Germinal center (tissue), 1 donor: Measurements from ENCODE around the gene LAMA1.

Experiments
- DNase-seq: peaks from one replicate; pipeline ENCODE4 v3.0.0; 2012; ENCODE audit warnings: mixed read lengths, low spot score

Gene LAMA1

DNA sequence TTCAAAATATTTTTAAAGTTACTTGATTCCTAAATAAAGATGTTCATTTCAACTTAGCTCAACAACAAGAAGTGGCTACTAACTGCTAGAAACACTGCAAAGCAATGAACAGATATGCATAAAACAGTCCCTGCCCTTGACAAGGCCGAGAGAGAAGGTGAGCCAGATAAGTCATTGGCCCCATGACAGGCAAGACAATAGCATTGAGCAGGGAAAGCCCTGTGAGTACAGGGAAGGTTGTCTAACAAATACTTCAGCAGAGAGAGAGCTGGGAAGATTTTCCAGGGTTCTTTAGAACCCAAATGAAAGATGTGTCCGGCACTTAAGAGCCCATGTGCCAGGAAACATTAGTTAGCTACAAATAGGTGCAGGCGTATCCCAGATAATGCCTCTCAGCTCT, 4.7 kb downstream of the LAMA1 start:
- DNase-seq, result no peak

DNA sequence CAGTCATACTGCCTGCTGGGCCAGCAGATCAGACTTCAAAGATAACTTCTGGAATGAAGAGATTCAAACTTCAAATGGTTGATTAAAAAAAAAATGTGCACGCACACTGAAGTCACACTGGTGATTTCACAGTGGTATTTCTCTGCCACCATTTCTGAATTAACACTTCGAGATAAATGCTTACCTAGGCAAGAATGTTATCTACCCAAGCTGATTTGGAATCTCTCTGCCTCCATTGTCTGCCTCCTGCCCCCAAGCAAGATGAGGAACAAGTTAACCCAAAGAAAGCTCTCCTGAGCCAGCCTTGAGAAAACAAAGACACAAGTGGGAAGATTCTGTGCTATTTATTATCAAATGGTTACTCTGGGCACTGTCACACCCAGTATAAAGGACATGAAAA, 6.5 kb downstream of the LAMA1 start:
- DNase-seq, result no peak

DNA sequence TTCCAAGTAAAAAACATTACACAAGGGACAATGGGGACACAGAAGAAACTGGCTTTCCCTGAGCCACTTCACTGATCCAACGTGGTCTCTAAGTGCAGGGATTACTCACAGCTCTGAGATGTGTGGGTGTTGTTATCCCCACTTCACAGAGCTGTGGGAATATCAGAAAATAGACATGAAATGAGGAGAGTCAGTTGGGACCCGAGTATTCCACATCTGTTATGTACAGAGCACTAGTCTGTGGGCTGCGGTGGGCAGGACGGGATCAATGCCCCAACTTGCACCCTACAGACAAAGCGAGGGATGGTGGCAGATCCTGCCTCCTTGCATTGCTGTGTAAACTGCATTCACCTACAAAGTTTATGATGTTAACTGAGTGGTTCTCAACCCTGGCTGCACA, 11.7 kb downstream of the LAMA1 start:
- no peak for DNase-seq

DNA sequence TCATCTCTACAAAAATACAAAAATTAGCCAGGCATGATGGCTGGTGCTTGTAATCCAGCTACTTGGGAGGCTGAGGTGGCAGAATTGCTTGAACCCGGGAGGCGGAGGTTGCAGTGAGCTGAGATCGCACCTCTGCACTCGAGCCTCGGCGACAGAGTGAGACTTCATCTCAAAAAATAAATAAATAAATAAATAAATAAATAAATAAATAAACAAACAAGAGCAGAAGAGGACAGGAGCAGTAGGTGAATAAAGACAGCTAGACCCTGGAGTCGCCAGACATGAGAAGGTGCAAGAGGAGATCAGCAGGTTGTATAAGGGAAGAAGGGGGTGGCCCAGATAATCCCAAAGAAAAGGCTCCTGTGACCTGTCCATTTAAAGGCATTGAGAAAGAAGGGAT, 12.3 kb downstream of the LAMA1 start:
- DNase-seq, result no peak

DNA sequence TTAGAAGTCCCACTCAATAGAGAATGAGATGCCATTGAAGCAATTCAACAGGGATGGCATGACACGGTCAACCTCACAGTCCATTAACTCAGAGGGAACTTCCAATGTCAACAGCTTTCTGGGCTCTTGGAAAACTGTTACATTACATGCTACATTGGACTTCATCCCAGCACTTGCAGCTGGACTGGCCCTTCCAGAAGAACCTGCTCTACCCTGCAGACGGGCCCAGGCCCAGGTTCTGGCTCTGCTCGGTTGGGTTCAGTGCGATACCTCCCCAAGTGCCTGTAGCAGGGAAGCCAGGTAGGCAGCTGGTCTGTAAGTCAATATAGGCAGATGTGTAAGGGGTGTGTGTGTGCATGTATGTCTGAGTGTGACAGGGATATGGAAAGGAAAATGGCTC, 12.9 kb downstream of the LAMA1 start:
- no peak for DNase-seq

DNA sequence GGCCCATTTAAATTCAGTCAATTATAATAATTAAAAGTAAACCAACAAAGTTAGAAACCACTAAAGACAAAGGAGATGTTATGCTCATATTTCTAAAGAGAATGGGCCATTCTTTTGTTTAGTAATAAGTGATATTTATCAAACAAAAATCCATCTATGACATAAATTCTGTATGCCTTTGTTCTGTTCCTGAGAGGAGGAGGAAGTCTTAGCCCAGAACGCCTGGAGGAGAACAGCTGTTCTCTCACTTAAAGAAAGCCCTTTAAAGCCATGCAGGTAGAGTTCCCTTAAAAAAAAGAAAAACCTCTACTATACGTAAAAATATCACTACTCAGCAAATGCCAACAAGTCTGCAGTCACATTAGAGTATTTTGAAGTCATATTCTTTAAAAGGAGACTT, 15.5 kb downstream of the LAMA1 start:
- no peak for DNase-seq

DNA sequence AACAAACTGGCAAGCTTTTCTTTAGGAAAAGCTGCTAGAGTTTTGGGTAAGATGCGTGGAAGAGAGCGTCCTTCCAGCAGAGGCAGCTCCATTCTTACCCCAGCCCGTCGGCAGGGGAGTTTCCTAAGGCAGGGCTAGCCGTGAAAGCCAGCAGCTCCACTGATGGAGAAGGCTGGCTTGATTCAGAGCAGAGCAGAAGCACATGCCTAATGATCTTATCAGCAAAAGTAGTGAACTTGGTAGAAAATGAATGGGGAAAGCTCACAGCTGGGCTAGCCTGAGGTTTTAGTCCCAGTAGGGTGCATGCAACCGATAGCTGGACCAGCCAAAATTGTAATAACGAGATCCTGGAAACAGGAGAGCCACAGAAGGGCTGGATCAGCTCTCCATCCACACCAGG, 20.8 kb downstream of the LAMA1 start:
- no peak for DNase-seq

DNA sequence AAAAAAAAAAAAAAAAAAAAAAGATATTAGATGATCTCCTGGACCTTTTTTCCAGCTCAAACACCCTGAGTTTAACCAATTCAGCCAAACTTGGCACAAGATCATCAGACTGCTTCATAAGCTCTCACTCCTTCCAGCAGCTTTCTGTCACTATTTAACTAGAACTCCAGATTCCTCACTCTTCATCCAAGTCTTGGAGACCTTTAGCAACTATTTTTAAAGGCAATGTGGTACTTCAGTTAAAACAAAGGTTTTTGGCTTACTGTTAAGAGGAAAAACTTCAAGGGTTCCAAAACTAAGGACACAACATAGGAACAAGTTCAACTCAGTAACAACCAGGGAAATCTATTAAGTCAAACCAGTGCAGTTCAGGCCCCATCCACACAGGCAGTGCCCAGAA, 23.2 kb downstream of the LAMA1 start:
- DNase-seq, result no peak

DNA sequence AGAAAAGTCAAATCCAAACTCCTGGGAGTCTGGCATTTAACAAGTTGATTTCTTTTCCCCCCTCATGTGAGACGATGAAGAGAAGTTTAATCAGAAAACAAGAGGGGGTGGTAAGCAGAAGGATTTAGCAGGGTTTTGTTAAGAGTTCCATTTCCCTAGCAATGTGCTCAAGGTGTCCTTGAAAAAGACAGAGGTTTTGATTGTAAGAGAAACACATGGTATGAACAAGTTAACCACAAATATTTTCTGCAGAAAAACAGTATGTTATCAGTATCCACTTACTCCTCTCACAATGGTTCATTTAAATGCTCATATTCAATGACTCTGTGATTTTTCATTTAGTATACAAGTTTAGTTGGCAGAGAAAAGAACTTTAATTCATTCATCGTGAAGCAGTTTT, 26.8 kb downstream of the LAMA1 start:
- DNase-seq, result no peak

DNA sequence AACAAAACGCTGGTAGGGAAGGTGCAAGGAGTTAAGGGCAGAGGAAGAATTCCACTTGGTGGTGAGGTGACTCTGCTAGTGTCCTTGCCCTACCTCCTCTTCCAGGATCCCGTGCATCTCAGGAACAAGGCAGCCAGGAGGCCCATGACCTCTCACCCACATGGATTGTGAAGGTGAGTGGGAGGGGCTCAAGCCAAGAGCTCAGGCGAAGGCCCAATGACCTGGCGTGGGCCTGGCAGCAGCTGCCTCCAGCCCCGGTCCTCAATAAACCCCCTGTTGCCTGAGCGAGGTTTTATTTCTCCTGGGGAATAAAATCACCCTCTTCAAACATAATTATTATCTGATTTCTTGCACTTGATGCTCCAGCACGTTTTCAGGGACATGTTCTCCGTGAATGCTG, 28.2 kb downstream of the LAMA1 start:
- no peak for DNase-seq

DNA sequence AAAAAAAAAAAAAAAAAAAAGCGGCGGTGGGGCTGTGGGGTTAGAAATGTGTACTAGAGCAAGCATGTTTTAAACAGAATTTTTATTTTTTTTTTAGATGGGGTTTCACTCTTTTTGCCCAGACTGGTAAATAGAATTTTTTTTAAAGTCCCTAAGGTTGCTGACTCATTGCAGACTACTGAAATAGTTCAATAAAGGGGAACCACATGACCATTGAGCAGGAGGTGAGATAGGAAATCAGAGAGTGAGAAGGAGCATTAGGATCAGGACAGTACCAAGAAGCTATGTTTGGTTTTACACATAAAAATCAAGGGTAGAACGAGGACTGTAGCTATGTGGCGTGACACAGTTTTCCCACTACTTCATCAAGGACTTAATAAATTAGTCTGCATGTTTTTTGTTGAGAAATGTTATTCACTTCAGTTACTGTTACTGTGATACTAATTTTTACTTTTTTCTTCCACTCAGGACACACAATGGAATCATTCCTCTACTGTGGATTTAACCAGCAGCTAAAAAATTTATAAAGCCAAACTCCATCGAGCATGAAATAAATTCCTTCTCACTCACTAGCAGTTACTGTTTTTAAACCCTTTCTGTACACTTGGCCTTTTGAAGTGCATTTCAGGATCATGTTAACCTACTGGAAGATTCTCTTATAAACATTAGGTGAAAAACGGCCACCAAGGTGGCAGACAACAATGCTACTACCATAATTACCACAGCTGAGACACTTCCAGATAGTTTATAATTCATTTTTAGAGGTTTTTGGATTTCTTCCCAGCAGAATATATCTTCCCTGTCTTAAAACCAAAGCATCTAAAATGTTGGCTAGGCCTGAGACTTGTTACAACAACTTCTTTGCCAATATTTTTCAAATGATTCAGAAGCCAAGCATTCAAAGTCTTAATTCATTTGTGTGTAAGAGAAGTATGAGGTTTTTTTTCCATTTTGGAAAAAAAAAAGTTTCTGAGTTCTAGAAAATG, 33.2 kb downstream of the LAMA1 start:
- no peak for DNase-seq

DNA sequence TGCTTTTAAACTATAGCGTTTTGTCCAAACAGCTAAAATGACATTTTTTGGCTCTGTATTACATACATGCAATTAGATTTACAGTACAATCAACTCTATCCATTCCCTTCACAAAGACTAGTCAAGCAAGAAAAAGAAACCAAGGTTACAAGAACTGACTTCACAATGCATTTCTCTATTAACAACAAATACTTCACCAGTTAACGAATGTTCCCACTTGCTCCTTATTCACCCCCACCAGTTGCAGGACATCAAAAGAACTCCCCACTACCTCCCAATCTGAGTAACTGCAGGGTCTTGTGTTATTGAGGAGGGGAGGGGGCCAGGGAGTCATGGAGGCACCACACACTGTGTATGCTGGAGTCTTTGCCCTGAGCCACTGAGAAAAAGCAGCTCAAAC, 34.9 kb downstream of the LAMA1 start:
- DNase-seq, result no peak

DNA sequence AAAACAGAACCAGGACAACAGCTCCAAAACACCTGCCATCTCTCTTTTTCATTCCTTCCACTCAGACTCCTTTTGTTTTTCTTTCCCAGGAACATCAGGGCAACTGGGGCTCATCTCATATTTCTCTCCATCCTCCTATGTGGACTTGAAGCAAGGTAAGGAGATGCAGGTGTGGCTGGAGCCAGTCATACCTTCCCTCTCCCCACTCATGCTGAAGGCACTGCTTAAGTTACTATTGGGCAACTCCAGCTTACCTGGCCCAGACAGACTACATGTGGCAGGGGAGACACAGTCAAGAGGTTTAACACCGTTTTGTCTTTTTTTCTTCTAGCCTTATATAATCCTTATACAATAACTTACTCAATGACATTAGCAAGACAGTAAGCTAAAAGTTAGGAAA, 38.4 kb downstream of the LAMA1 start:
- DNase-seq, result no peak

DNA sequence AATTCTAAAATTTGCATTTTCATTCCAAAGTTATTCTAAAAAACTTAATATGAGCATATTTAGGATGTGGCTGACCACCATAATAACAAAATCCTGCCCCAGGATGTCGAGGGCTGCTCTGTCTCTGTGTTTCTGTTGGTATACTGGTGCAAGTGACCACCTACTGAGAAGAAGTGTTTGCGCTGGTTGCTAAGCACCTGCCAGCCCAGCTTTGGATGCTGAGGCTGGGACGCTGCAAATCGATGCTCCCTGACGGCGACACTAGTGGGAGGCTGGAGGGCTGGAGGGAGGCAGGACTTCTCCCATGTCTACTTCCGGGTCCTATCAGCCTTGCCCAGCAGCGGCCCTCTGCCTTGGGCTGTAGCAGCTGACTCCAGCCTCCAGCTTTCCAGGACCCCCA, 45.0 kb downstream of the LAMA1 start:
- DNase-seq, result no peak

DNA sequence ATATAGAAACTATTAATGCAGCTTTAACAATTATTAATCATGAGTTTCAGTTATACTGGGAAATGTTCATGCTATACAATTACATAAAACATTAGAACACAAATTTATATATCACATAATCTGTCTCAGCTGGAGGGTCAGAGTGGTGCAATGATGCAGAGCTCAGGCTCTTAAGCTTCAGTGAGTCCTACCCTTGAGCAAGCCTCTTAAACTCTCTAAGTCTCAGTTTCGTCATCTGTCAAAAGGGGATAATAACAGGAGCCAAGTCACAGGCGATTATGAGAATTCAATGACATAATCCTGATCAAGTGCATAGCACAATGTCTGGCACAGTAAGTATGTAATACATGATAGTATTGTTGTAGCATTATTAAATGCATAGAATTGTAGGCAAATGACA, 46.0 kb downstream of the LAMA1 start:
- no peak for DNase-seq

DNA sequence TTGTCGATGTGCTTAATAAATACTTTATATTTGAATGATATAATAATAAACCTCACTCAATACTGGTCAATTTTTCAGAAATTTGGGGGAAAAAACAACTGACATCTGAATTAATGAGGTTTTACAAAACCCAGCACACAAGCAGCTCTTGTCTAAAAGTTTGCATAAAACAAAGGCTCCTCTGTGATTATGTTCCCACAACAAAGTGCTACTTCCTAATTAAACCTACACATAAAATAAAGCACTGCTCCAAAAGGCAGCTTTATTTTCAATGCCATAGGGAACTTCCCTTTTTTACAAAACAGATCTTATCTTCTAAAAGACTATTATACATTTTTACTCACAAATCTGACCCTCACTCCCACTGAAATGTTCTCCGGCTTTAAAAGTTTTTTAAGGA, 47.1 kb downstream of the LAMA1 start:
- no peak for DNase-seq

DNA sequence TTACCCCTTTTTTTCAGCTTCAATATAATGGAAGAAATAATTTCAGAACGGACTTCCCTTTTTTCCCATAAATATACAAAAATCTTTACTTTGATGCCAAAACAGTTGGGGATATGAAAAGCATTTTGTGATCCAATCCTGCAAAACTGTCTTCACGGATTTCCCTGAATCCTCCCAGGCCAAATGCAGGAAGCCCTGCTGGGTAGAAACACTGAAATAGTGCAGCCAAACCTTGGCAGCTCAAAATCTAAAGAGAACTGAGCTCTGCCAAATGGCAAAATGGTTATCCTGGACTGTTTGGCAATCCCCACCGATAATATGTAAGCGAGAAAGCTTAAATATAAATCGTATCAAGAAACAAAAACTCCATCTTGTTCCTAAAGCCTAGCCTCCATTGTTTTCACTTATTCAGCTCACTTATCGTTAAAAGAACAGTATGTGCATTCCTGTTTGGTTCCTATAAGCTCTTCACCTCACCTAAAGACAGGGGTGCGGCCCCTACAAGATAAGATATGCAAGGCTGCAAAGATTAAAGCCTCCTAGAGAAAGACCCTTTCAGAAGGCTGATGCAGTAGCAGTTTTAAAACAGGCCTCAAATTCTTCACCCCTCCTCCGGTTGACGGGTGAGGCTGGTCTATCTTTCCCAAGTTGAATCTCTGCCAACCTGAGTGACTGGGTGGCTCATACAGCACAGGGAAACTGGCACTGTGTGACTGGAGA, 48.6 kb downstream of the LAMA1 start:
- DNase-seq, result no peak

DNA sequence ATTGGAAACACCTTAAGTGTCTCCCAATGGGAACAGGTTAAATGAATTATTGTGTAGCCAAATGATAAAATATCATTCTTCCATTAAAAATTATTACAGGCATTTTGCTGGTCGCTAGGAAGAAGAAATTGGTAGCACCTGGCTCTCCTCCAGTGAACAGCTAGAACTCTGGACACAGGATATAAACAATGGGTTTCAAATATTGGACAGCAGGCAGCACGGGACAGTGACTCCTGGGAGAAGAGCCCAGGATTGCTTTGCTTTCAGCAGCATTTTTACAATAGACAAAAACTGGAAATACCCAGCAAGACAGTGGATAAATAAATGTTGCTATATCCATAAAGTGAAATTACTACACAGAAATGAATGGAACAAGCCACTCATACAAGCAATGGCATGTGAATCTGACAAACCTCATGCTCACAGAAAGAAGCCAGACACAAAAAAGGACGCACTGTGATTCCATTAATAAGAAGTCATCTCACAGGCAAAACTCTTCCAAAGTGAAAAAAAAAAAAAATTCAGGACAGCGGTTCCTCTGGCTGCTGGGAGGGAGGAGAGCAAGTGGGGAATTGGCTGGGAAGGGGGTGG, 50.5 kb downstream of the LAMA1 start:
- no peak for DNase-seq

DNA sequence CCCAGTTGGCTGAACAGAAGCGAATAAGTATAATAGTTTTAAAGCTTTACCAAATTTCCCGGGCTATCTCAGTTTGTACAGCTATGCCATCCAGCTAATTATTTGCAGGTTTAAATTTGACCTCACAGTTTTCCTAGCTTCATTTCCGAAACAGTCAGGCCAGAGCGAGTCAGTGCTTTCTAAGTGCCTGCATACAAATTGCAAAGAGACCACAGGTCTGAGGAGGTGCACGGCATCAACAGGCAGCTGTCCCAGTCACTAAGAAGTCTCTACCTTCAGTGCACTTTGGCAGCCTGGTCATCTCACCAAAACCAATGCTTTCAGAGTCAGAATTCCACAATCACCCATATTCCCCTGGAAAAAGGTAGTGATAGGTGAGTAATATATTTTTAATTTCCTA, 51.9 kb downstream of the LAMA1 start:
- DNase-seq, result no peak

DNA sequence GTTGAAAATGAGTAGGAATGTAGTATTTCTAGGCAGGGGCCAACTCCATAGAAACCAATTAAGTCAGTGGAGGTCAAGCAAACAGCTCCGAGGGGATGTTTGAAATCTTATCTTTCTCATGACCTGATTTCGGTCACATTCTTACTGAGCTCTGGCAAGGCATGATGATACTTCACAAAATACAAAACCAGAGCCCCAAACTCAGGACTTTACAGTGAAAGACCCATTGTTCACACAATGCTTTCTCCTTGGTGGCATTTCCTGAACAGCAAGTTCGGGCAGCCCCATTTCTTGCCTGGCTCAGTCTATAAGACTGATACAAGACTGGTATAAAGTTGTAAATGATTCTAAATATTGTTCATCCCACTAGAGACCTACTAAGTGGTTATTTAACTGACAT, 53.3 kb downstream of the LAMA1 start:
- no peak for DNase-seq

DNA sequence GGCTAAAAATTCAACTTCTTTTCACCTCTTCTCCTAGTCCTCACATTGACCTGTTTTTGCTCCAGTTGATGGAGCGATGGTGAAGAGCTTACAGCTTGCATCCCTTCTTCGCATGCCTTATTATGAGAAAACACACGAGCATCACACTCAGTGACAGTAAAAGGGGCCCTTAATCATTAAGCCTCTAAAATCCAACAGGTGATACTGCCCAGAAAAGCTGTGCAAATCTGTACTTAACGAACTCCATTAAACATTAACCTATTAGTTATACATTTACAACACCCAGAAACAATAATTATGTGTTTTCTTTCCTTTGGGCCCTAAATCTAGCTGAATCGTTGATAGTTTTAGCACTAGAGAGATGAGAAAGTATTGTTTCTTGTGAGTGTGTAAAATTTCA, 54.8 kb downstream of the LAMA1 start:
- DNase-seq, result no peak

DNA sequence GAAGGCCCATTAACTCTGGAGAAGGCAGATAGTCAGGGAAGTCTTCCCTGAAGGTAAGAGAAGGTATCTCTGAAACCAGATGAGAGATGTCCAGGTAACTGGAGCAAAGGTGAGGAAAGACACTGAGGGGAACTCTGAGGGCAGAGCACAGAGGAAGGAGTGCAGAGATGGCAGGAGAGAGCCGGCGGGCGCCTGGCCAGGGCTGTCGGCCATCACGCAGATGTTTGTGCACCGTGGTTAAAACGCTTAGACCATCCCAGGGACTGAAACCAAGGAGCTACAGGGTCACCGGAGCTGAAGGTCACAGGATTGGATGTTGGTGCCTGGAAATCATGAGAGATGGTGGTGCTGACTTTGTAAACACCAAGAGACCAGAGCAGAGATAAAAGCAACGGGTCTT, 55.4 kb downstream of the LAMA1 start:
- DNase-seq, result no peak

DNA sequence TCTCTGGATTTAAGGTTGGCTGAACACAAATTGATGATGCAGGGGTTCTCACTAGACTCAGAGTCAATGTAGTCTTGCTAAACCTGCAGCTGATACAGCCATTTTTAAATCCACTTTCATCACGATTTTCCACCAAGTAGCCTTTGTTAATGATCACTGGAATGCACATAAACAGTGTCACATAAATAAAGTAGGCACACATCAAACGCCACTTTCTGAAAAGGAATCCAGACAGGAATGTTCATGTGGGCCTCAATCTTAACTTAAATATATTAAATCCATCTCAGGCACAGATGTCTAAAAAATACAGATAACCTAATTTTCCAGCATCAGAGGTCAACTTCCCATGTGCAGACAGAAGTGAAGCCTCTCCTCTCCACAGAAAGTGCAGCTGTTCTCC, 58.3 kb downstream of the LAMA1 start:
- DNase-seq, result no peak
